ENCODE measurements around the gene SARS1.
"Not testable (repeated sequence)": the region's sequence is repeated elsewhere in the genome, so short reads cannot be mapped to it uniquely, and the experiment has no call there.

The SARS1 gene

DNA sequence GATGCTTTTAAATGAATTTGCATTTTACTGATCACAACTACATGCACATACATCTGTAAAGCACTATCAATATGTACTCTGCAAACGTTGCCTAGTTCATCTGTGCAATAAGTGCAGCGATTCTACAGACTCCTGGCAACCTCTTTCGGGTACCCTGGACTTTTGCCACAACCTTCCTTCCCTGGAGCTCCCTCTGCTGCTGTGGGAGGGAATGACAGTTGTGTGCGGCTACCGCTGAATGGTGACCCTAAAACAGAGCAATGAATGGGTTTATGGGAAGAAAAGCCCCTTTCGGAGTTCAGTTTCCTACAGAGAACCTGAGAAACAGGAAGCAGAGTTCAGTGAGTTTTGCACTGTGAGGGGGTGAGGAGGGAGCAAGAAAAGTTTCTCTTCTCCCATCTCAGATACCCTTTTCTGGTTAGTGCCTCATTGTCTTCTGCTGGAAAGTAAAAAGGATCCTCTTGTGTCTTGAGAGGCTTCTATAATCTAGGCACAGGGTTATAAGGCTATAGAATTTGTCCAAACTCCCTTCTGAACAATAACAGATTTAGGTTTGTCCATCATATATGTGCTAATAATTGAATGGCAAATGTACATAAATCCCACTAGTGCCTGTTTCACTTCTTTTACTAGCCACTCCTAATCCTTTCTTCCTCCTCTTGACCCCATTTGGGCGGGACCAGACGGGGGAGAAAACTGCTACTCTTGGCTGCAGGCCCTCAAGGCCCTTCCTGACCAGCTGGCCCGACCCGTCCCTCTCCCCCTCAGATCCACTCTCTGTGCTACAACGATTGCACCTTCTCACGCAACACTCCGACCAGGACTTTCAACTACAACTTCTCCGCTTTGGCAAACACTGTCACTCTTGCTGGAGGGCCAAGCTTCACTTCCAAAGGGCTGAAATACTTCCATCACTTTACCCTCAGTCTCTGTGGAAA, 19.8 kb upstream of the SARS1 start:
- DNase-seq (ENCODE audit: low read depth): peak; percentile 40

DNA sequence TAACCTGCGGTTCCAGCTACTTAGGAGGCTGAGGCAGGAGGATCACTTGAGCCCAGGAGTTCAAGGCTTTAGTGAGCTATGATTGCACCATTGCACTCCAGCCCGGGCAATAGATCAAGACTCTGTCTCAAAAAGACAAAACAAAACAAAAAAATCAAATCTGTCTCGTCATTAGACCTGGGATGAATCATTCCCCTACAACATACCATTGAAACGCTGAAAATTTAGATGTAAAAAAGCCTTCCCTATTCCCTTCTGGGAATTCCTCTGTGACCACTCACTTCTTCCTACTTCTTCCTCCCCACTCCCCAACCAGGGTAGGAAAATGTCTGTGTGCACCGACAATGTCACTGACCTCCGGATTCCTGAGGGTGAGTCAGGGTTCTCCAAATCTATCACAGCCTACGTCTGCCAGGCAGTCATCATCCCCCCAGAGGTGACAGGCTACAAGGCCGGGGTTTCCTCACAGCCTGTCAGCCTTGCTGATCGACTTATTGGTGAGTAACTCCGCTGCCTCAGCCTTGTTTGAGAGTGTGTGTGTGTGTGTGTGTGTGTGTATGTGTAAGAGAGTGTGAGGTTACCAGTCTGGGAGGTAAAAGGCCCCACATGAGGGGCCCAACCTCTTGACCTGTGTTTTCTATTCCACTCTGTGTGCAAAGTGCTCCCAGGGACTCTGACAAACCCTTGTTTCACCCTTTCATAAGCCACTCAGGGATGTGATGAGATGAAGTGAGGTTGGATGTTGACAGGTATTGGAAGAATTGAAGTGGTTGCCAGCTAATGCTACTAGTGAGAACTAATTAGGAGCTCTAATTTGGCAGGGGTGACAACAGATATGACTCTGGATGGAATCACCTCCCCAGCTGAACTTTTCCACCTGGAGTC, 16.3 kb upstream of the SARS1 start:
- no peak for DNase-seq (ENCODE audit: low read depth)

DNA sequence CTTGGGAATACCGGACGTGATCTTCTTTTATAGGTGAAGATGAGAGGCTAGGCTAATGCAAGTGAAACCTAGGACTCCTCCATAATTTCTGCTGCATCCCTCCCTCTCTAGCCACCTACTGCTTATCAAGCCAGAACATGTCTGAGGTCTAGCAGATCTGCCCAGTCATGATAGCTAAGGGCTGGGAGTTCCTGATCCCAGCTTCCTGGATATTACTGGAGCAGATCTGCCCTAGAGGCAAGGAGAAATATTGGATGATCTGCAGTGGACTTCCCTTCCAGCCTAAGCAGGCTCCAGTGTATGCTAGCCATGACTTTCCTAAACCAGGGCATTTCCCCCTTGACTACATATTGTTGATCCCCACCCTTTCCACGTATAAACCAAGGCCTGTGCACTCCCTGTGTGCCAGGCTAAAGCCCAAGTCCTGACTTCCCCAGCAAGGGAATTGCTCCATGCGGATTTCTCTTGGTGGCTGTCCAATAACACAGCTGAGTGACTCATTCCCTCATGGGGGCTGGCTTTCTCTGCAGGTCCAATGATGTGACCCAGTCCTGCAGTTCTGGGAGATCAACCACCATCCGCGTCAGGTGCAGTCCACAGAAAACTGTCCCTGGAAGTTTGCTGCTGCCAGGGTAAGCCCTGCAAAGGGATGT, 15.5 kb upstream of the SARS1 start:
- no peak for DNase-seq (ENCODE audit: low read depth)

DNA sequence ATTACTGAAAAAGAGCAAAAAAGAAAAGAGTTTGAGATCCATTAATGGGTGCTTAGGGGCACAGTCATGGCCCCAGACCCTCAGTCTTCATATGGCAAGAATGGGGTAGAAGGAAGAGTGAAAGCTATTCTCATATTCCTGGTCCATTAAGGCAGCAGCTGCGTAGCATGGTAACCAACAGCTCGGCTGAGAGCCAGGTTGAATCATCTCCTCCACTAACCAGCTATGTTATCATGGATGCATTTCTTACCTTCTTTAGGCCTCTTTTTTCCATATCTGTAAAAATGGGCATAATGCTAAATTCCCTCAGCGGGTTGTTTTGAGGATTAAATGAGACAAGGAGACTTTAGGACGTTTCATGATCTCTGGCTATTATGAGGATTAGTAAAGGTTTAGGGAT, 15.0 kb upstream of the SARS1 start:
- DNase-seq (ENCODE audit: low read depth): no peak

GRCh38 chr1:109199710-109200109, 14.0 kb upstream of the SARS1 start:
- no peak for DNase-seq (ENCODE audit: low read depth)

DNA sequence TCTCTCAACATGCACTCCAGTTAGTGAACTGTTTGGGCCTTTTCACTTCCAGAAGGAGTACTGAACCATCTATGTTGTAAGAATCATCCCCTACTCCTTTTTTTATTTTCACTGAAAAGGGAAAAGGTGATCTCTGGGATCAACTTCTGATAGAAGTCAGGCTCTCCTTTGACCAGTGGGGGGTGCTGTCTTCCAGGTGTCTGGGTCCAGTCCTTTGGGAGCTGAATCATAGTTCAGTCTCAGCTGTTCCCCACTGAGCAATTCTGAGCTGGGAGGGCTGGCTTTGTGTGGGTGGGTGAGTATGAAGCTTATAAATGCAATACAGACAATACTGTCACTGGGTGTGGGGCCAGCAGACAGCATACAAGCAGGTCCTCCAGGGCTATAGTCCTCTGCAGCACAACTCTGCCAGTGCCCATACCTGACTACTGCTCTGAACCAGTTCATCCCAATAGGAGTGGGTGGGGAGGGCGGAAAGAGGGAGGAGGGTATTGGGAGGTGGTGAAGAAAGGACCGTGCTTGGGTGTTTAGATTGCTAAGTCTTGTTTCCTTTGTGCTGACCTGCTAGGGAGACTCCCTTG, 12.5 kb upstream of the SARS1 start:
- peak; percentile 19 for DNase-seq (ENCODE audit: low read depth)

GRCh38 chr1:109204484-109204883, 9.2 kb upstream of the SARS1 start:
- no peak for DNase-seq (ENCODE audit: low read depth)

- DNase-seq (ENCODE audit: low read depth): no peak
Observed at GRCh38 chr1:109206339-109206738, 7.4 kb upstream of the SARS1 start.

DNA sequence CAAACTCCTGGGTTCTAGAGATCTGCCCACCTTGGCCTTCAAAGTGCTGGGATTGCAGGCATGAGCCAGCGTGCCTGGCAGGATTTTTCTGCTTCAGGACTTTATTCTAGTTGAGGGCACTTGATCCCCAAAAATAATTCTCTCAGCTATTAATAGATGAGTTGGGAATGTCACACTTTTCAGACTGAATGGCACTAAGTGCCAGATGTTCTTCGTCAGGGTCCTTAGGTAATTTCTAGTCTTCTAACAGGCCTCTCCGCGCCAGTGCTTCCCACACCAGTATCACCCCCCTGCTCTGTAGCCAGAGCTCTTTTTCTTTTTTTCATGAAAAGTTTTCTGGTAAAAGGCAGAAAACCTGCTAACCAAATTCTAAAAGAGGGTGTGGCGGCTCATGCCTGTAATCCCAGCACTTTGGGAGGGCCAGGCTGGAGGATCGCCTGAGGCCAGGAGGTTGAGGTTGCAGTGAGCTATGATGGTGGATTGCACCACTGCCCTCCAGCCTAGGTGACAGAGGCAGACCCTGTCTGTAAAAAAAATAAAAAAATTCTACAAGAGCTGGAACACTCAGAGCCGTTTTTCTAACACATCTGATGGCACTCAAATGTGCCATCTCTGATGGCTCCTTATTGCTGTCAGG, 6.1 kb upstream of the SARS1 start:
- no peak for DNase-seq (ENCODE audit: low read depth)

DNA sequence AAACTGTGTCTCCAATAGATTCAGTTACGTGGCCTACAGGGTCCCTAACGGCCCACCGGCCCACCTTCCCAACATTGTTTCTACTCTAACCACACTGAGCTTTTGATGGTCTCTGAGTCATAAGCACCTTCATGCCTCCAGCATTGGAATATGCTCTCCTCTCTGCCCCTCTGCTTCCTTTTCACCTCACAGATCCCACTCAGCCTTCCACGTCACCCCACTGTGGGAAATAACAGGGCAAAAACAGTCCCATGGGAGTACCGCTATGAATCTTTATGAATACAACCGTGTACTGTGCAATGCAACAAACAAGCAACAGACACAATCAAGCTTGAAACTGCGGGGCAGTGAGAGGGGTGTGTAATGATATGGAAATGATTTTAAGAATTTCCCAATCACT, 5.3 kb upstream of the SARS1 start:
- no peak for DNase-seq (ENCODE audit: low read depth)

GRCh38 chr1:109208836-109209463, 4.8 kb upstream of the SARS1 start:
- no peak for DNase-seq (ENCODE audit: low read depth)

DNA sequence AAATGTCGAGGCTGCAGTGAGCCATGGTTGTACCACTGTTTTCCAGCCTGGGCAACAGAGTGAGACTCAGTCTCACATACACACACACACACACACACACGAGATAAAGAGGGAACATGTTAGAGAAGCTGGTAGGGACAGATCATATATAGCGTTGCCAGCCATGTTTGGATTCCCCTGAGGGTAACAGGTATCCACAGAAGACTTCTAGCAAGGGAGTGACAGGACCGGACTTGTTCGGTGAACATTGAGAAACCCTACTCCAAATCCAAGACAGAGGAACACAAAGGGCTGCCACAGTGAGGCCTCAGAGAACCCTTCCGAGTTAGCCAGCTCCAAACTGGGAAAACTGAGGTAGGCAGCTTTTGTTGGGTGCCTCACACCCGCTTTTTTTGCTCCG, 3.7 kb upstream of the SARS1 start:
- DNase-seq (ENCODE audit: low read depth): no peak

DNA sequence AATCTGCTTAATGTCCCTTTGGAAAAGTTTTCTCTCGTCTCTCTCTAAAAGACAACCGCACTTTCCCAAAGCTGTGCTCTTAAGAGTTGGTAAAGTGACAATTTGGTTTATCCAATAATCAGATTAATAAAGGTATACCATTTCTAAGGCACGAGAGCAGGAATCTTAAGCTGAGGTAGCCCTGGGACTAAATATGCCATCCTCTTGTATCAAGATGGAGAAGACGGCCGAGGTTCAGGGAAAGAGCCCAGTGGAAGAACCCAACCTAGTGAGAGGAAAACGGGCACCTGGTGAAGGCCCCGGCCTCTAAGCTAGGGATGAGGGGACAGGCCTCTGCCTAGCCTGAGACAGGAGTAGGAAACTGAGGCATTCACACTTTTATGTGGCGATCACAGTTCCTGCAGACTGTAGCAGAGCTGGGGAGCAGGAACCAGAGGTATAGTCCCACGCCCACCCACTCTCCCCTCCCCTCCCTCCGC, 334 bp upstream of the SARS1 start:
- no peak for DNase-seq (ENCODE audit: low read depth)

- DNase-seq (ENCODE audit: low read depth): no peak
Observed at GRCh38 chr1:109214695-109215623, 1.2 kb downstream of the SARS1 start.

GRCh38 chr1:109216662-109217061, 2.9 kb downstream of the SARS1 start:
- DNase-seq (ENCODE audit: low read depth): no peak

DNA sequence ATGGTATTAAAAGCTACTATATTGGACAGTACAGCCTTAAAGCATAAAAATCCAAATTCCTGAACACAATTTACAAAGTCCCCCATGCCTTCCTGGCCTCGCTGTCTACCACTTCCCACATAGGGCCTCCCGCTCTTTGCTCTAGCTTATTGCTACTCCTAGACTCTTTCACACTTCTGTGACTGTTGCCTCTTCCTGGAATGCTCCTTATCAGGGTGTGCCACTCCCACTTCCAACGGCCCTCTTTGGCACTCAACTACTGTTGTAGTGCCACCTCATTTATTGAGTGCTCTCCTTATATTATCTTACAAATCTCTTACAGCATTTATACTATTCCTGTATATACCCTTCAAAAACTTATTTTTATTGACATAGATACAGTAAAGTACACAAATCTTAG, 4.8 kb downstream of the SARS1 start:
- DNase-seq (ENCODE audit: low read depth): no peak

- not testable (repeated sequence) for DNase-seq (ENCODE audit: low read depth)
Observed at GRCh38 chr1:109221201-109221600, 7.5 kb downstream of the SARS1 start.

DNA sequence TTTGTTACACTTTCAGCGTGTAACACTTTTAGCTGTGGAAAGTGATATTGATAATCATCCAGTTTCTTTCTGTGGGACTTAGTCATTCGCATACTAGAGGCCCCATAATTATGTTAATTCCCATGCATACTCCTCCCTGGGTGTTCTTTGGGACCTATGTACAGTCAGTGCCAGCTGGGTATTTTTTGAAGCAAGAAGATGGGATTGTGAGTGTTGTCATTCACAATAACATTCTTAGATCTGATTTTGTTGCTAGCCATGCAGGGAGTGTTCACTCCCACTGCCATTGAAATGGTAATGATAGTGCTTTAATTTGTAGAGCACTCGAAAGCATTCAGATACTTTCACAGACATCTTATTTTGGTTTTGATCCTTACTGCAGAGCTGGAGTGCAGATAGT, 11.6 kb downstream of the SARS1 start:
- no peak for DNase-seq (ENCODE audit: low read depth)

DNA sequence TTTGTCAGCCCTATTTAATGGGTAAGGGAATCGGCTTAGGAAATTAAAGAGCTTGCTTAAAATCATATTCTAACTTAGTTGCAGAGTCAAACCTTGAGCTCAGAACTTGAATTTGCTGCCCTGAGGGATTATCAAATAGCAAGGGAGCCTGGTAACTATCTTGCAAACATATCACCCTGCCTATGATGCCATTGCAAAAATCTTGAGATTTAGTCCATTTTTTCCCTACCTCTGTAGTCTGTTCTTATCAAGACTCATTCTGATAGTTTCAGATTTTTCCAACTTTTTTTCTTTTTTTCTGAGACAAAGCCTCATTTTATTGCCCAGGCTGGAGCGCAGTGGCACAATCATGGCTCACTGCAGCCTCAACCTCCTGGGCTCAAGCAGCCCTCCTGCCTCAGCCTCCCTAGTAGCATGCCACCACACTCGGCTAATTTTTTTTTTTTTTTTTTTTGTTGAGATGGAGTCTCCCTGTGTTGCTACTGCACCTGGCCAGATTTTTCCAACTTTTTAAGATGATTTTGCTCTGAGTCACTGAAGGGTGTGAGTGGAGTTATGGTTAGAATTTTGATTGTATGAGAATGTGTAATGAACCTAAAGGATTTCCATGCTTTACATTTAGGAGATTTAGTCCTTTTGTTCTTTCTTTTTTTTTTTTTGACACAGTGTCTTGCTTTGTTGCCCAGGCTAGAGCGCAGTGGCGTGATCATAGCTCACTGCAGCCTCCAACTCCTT, 12.2 kb downstream of the SARS1 start:
- no peak for DNase-seq (ENCODE audit: low read depth)
